SH-SY5Y (cell line): ENCODE results near the gene DENND6A.

Experiments used
- GATA2 ChIP-seq: IDR thresholded peaks from 2 replicates; pipeline ENCODE4 v1.6.1; 2011; ENCODE audit warnings: mild to moderate bottlenecking, low read depth, low read length
- GATA3 ChIP-seq: IDR thresholded peaks from 2 replicates; pipeline ENCODE4 v1.6.1; 2011; ENCODE audit warnings: low read depth, mild to moderate bottlenecking, low read length, moderate library complexity

GRCh38 chr3:57731311-57731710 is 38.4 kb upstream of the DENND6A start:
- TF ChIP-seq GATA2, result no peak
- TF ChIP-seq GATA3, result no peak
